ENCODE results near the gene STEAP3. TPM values are rescaled to one million over a fixed set of nuclear protein-coding genes. Genes with fewer than 3 reads are reported as not detected.

STEAP3 gene
- total and polyA plus RNA-seq, 2 donors (not counting 3 experiments of a cell fraction or from before 2014, with no cell fraction given): 8.6 to 17.4 TPM

- Histone ChIP-seq H3K27ac (ENCODE audit: insufficient read depth, low read depth, low read length) (no peak overlapping the region), H3K4me3 (replicated peaks in 1 of 3; ENCODE audit: insufficient read depth in 1 of 3, low read depth in 1 of 3, low read length in 3 of 3) (no peak overlapping the region), H3K79me2 (ENCODE audit: control insufficient read depth, insufficient read depth, low read length) (no peaks in the 10 kb centered on the region), H3K9me1 (replicated peaks; ENCODE audit: control insufficient read depth, extremely low read depth, insufficient read depth, low read length) (no peaks in the 10 kb centered on the region), H3K36me3 (ENCODE audit: control insufficient read depth in 2 of 2, extremely low read depth in 1 of 2, insufficient read depth in 2 of 2, low read length in 2 of 2) (no peaks in the 10 kb centered on the region), H4K20me1 (replicated peaks; ENCODE audit: control insufficient read depth, extremely low read depth, insufficient read depth, low read length) (no peaks in the 10 kb centered on the region), H3K4me1 (ENCODE audit: control insufficient read depth, extremely low read depth, insufficient read depth, low read length) (no peaks in the 10 kb centered on the region), H3K9me3 (replicated peaks; ENCODE audit: control insufficient read depth, insufficient read depth, low read length) (no peaks in the 10 kb centered on the region), H3K27me3 (ENCODE audit: control insufficient read depth in 2 of 2, insufficient read depth in 2 of 2, low read length in 2 of 2) (no peaks in the 10 kb centered on the region), H3K9ac (replicated peaks; ENCODE audit: extremely low read depth, insufficient read depth, low read length) (no peak overlapping the region), H3K4me2 (ENCODE audit: insufficient read depth, low read length) (no peak overlapping the region), H2AFZ (ENCODE audit: low read depth, low read length) (no peak overlapping the region)
- dilution Hi-C loops (cut with MboI; ENCODE audit: extremely low pct_ligation_motif_present, low sequenced_read_pairs) (no loop called here), intact Hi-C loops (cut with micrococcal nuclease) (no loop called here)
- TF ChIP-seq POLR2A (IDR thresholded peaks at IDR 0.05; ENCODE audit: low read depth, low read length) (no peak), MYC (IDR thresholded peaks at IDR 0.05; ENCODE audit: low read depth, low read length) (no peak), MAX (IDR thresholded peaks at IDR 0.05; ENCODE audit: insufficient read depth, insufficient read length) (no peak), FOS (IDR thresholded peaks at IDR 0.05; ENCODE audit: borderline replicate concordance, insufficient read depth, low read length) (no peak), GATA2 (IDR thresholded peaks at IDR 0.05; ENCODE audit: insufficient read depth, insufficient read length, low read depth, low read length) (no peak), POLR2AphosphoS5 (IDR thresholded peaks at IDR 0.05; ENCODE audit: insufficient read depth, low read depth, low read length) (no peak), EZH2 (IDR thresholded peaks at IDR 0.05; ENCODE audit: borderline replicate concordance, low read depth, low read length, severe bottlenecking) (no peak), JUN (IDR thresholded peaks at IDR 0.05; ENCODE audit: borderline replicate concordance, insufficient read depth, insufficient read length, low read depth) (no peak)
- CTCF ChIA-PET: interaction anchor here (1.0 kb wide), 1 partner anchor 13 kb away, joined by 3 read pairs; no protein-coding TSS in a partner anchor
- BruUV-seq (replicated peaks): no TSS peak
- no peak for FAIRE-seq
- DNase-seq (ENCODE audit: low read depth, low spot score): no peak
- POLR2A ChIA-PET: no interaction called here
These were observed 82.0 kb downstream of the STEAP3 start for GRCh38 chr2:119305497-119306195.
